GM18498 (cell line): Measurements from ENCODE around the gene LRCOL1.

Source experiments
- ATAC-seq: cut with Tn5 transposase; IDR thresholded peaks from one replicate; pipeline ENCODE4 v1.9.1; 2021; ENCODE audit warnings: mild to moderate bottlenecking, moderate library complexity; ENCODE audit not compliant: unreplicated experiment

Gene LRCOL1

GRCh38 chr12:132620113-132620898, 9.9 kb upstream of the LRCOL1 start:
- no peak for ATAC-seq

GRCh38 chr12:132619386-132620112, 9.2 kb upstream of the LRCOL1 start:
- ATAC-seq = no peak

- no peak for ATAC-seq
Measured at GRCh38 chr12:132619071-132619385, 8.6 kb upstream of the LRCOL1 start.

GRCh38 chr12:132618683-132619043, 8.3 kb upstream of the LRCOL1 start, which contains the start of gene P2RX2:
Gene P2RX2, plus strand, starts transcription at chr12:132618776. Its CDS starts 41 bp downstream, at chr12:132618817.
- ATAC-seq = no peak

- ATAC-seq = no peak
Measured at GRCh38 chr12:132617822-132618682, 7.7 kb upstream of the LRCOL1 start.

- no peak for ATAC-seq
Measured at GRCh38 chr12:132617135-132617701, 6.8 kb upstream of the LRCOL1 start.

GRCh38 chr12:132615579-132616038, 5.2 kb upstream of the LRCOL1 start:
- no peak for ATAC-seq

GRCh38 chr12:132614861-132615578, 4.6 kb upstream of the LRCOL1 start:
- no peak for ATAC-seq

GRCh38 chr12:132614029-132614428, 3.6 kb upstream of the LRCOL1 start:
- ATAC-seq = no peak

- ATAC-seq = no peak
Measured at GRCh38 chr12:132611620-132612019, 1.2 kb upstream of the LRCOL1 start.

- ATAC-seq = no peak
Measured at GRCh38 chr12:132610866-132611602, 652 bp upstream of the LRCOL1 start.

- no peak for ATAC-seq
Measured at GRCh38 chr12:132608231-132609171, 1.9 kb downstream of the LRCOL1 start.

- ATAC-seq = no peak
Measured at GRCh38 chr12:132606927-132607326, 3.5 kb downstream of the LRCOL1 start.

GRCh38 chr12:132606466-132606865, 3.9 kb downstream of the LRCOL1 start:
- ATAC-seq = no peak

GRCh38 chr12:132605892-132606291, 4.5 kb downstream of the LRCOL1 start:
- ATAC-seq = no peak

GRCh38 chr12:132604668-132605441, 5.5 kb downstream of the LRCOL1 start:
- ATAC-seq = no peak

GRCh38 chr12:132604151-132604618, 6.2 kb downstream of the LRCOL1 start:
- ATAC-seq = no peak
